IMR-90 (cell line): ENCODE data around the gene SLC25A28. TPM values are rescaled to one million over a fixed set of nuclear protein-coding genes. Genes with fewer than 3 reads are reported as not detected.
A peak's percentile ranks its signal among the peaks of the same experiment; 100 is the strongest.

Experiments
- ATAC-seq: fragments of 200-7000 bp; cut with Tn5 transposase; 2 replicates; pipeline ENCODE4 v1.9.1; 2020; ENCODE audit warnings: low read depth, mild to moderate bottlenecking, moderate library complexity
- BruUV-seq: library from RNA; stranded (reverse); fragments of 400-500 nt; replicated peaks from 2 replicates; lab custom pipeline; 2021; lab: Mats Ljungman, UMichigan
- CTCF ChIA-PET: fragments of 300-600 bp; formaldehyde crosslinking; extraction: SDS; loops from one replicate; lab custom pipeline; 2021; ENCODE audit warnings: antibody characterized with exemption; lab: Yijun Ruan, JAX
- POLR2A ChIA-PET: fragments of 300-600 bp; sonication (Branson Sonifier 250); formaldehyde crosslinking; loops from one replicate; lab custom pipeline; 2022; ENCODE audit warnings: antibody characterized with exemption; ENCODE audit not compliant: unreplicated experiment; lab: Charles Lee
- DNase-seq: peaks from one replicate; pipeline ENCODE4 v3.0.0; 2013
- H2AFZ ChIP-seq: replicated peaks from 2 replicates; pipeline ENCODE3; 2013; ENCODE audit warnings: low read length, mild to moderate bottlenecking; ENCODE audit not compliant: poor library complexity
- H2AK5ac ChIP-seq: 2 replicates; pipeline ENCODE4 v1.6.1; 2013; ENCODE audit warnings: low read depth, low read length, inconsistent platforms
- H2AK9ac ChIP-seq: replicated peaks from 2 replicates; pipeline ENCODE3; 2013; ENCODE audit warnings: mild to moderate bottlenecking, low read depth, low read length, moderate library complexity; ENCODE audit not compliant: poor library complexity
- H2BK120ac ChIP-seq: 2 replicates; pipeline ENCODE4 v1.6.1; 2013; ENCODE audit warnings: low read depth, low read length, inconsistent platforms
- H2BK15ac ChIP-seq: 3 replicates; pipeline ENCODE4 v1.6.1; 2013; ENCODE audit warnings: low read depth, low read length, inconsistent platforms
- H2BK20ac ChIP-seq: 2 replicates; pipeline ENCODE4 v1.6.1; 2013; ENCODE audit warnings: low read depth, mild to moderate bottlenecking, inconsistent platforms, low read length, moderate library complexity
- H2BK5ac ChIP-seq: 2 replicates; pipeline ENCODE4 v1.6.1; 2013; ENCODE audit warnings: mild to moderate bottlenecking, low read depth, low read length, inconsistent platforms; ENCODE audit not compliant: poor library complexity, severe bottlenecking
- H3K14ac ChIP-seq: replicated peaks from 2 replicates; pipeline ENCODE4 v1.6.1; 2013; ENCODE audit warnings: low read depth, low read length, inconsistent platforms
- H3K18ac ChIP-seq: 2 replicates; pipeline ENCODE4 v1.6.1; 2013; ENCODE audit warnings: low read depth, low read length, control low read depth
- H3K23ac ChIP-seq: 2 replicates; pipeline ENCODE4 v1.6.1; 2013; ENCODE audit warnings: low read depth, low read length, inconsistent platforms
- H3K27ac ChIP-seq: 2 replicates; pipeline ENCODE4 v1.5.1; 2013; ENCODE audit warnings: mild to moderate bottlenecking, control low read depth, low read length; ENCODE audit not compliant: insufficient read depth
- H3K27me3 ChIP-seq: 2 replicates; pipeline ENCODE4 v1.6.1; 2013; ENCODE audit warnings: low read length; ENCODE audit not compliant: control insufficient read depth, insufficient read depth
- H3K36me3 ChIP-seq: 2 replicates; pipeline ENCODE4 v1.6.1; 2013; ENCODE audit warnings: low read length, mixed read lengths; ENCODE audit not compliant: control insufficient read depth, insufficient read depth
- H3K4ac ChIP-seq: 2 replicates; pipeline ENCODE4 v1.6.1; 2013; ENCODE audit warnings: low read depth, low read length, inconsistent platforms
- H3K4me1 ChIP-seq: 2 replicates; pipeline ENCODE4 v1.6.1; 2013; ENCODE audit warnings: low read length, mixed read lengths; ENCODE audit not compliant: control insufficient read depth, insufficient read depth
- H3K4me2 ChIP-seq: 2 replicates; pipeline ENCODE4 v1.6.1; 2013; ENCODE audit warnings: low read depth, mild to moderate bottlenecking, control low read depth, low read length, moderate library complexity
- H3K4me3 ChIP-seq: 2 replicates; pipeline ENCODE4 v1.5.1; 2013; ENCODE audit warnings: low read depth, mild to moderate bottlenecking, control low read depth, low read length, moderate library complexity; ENCODE audit not compliant: insufficient read depth
- H3K56ac ChIP-seq: 2 replicates; pipeline ENCODE4 v1.6.1; 2013; ENCODE audit warnings: low read length, inconsistent platforms; ENCODE audit not compliant: insufficient read depth; ENCODE audit errors: extremely low read depth
- H3K79me1 ChIP-seq, 2 experiments: 2 replicates each; pipeline ENCODE4 v1.6.1; 2013; ENCODE audit warnings: low read length in 2 of 2, inconsistent platforms in 1 of 2, low read depth in 1 of 2
- H3K9ac ChIP-seq: 2 replicates; pipeline ENCODE4 v1.6.1; 2013; ENCODE audit warnings: low read depth, low read length, control low read depth
- H3K9me1 ChIP-seq: 2 replicates; pipeline ENCODE4 v1.6.1; 2013; ENCODE audit warnings: low read length, inconsistent platforms; ENCODE audit not compliant: insufficient read depth
- H3K9me3 ChIP-seq: 2 replicates; pipeline ENCODE4 v1.6.1; 2013; ENCODE audit warnings: low read length; ENCODE audit not compliant: control insufficient read depth, insufficient read depth
- H4K20me1 ChIP-seq: 2 replicates; pipeline ENCODE4 v1.6.1; 2013; ENCODE audit warnings: low read length, inconsistent platforms; ENCODE audit not compliant: insufficient read depth
- H4K5ac ChIP-seq: 2 replicates; pipeline ENCODE4 v1.6.1; 2013; ENCODE audit warnings: mild to moderate bottlenecking, low read depth, low read length, control low read depth
- H4K8ac ChIP-seq, 2 experiments: 2 replicates each; pipeline ENCODE4 v1.6.1; 2013; ENCODE audit warnings: low read depth in 2 of 2, low read length in 2 of 2, control low read depth in 1 of 2, inconsistent platforms in 1 of 2
- H4K91ac ChIP-seq: 2 replicates; pipeline ENCODE4 v1.6.1; 2013; ENCODE audit warnings: low read depth, low read length, inconsistent platforms; ENCODE audit not compliant: insufficient read depth
- BHLHE40 ChIP-seq: fragments of 150-350 bp; IDR thresholded peaks from 2 replicates; pipeline ENCODE4 v1.6.1; 2016; ENCODE audit warnings: mild to moderate bottlenecking, low read depth, low read length
- CEBPB ChIP-seq: IDR thresholded peaks from 2 replicates; pipeline ENCODE4 v1.6.1; 2012; ENCODE audit warnings: low read depth, low read length, improper control_type of control experiment
- CHD1 ChIP-seq: IDR thresholded peaks from 2 replicates; pipeline ENCODE4 v1.6.1; 2012; ENCODE audit warnings: low read depth, low read length, improper control_type of control experiment
- CTCF ChIP-seq: conservative IDR thresholded peaks from 2 replicates; pipeline ENCODE4 v1.5.1; 2012; ENCODE audit warnings: mild to moderate bottlenecking, low read depth, low read length, improper control_type of control experiment
- FOS ChIP-seq: fragments of 150-350 bp; IDR thresholded peaks from 2 replicates; pipeline ENCODE4 v1.6.1; 2016; ENCODE audit warnings: low read depth, low read length
- MAFK ChIP-seq: IDR thresholded peaks from 2 replicates; pipeline ENCODE4 v1.6.1; 2012; ENCODE audit warnings: low read depth, low read length, improper control_type of control experiment
- MAZ ChIP-seq: IDR thresholded peaks from 2 replicates; pipeline ENCODE4 v1.6.1; 2012; ENCODE audit warnings: low read depth, mild to moderate bottlenecking, low read length, improper control_type of control experiment, moderate library complexity, borderline replicate concordance
- MXI1 ChIP-seq: IDR thresholded peaks from 2 replicates; pipeline ENCODE4 v1.6.1; 2012; ENCODE audit warnings: low read depth, mild to moderate bottlenecking, low read length, moderate library complexity, borderline replicate concordance
- NFE2L2 ChIP-seq: fragments of 150-350 bp; IDR thresholded peaks from 2 replicates; pipeline ENCODE4 v1.6.1; 2016; ENCODE audit warnings: low read depth, mild to moderate bottlenecking, low read length
- POLR2A ChIP-seq: IDR thresholded peaks from 2 replicates; pipeline ENCODE4 v1.6.1; 2012; ENCODE audit warnings: mild to moderate bottlenecking, low read depth, low read length
- RAD21 ChIP-seq: IDR thresholded peaks from 2 replicates; pipeline ENCODE4 v1.6.1; 2012; ENCODE audit warnings: low read length, improper control_type of control experiment
- RCOR1 ChIP-seq: IDR thresholded peaks from 2 replicates; pipeline ENCODE4 v1.6.1; 2012; ENCODE audit warnings: mild to moderate bottlenecking, low read length, improper control_type of control experiment; ENCODE audit not compliant: insufficient replicate concordance
- RFX5 ChIP-seq: IDR thresholded peaks from 2 replicates; pipeline ENCODE4 v1.8.0; 2012; ENCODE audit warnings: low read depth, mild to moderate bottlenecking, low read length, moderate library complexity
- SMC3 ChIP-seq: fragments of 150-350 bp; IDR thresholded peaks from 2 replicates; pipeline ENCODE4 v1.6.1; 2016; ENCODE audit warnings: low read depth, mild to moderate bottlenecking, antibody characterized with exemption, low read length, moderate library complexity
- USF2 ChIP-seq: fragments of 150-350 bp; IDR thresholded peaks from 2 replicates; pipeline ENCODE4 v1.6.1; 2017; ENCODE audit warnings: mild to moderate bottlenecking, antibody characterized with exemption, low read length, low read depth
- WGBS, 2 experiments: methylation state at CpG; one replicate each; pipeline versions ENCODE4 v1.1.5 to v1.1.7; 2013; ENCODE audit warnings: missing lambda C conversion rate in 2 of 2; ENCODE audit not compliant: insufficient read length in 1 of 2; ENCODE audit errors: extremely low coverage in 2 of 2; 5-methylcytosine and 5-hydroxymethylcytosine counted together
- dilution Hi-C: fragments of 300-500 bp; cut with HindIII; formaldehyde crosslinking; loops from one replicate; pipeline ENCODE4 v1.14.3; 2018; ENCODE audit warnings: low sequenced_read_pairs; ENCODE audit not compliant: unreplicated experiment
- in situ Hi-C: fragments of 300-500 bp; cut with MboI; formaldehyde crosslinking; loops from 3 replicates; pipeline ENCODE4 v1.14.3; 2019; ENCODE audit warnings: low sequenced_read_pairs, inconsistent platforms, mixed read lengths
- intact Hi-C: fragments of 100-400 bp; cut with micrococcal nuclease; formaldehyde crosslinking; loops from 2 replicates; pipeline ENCODE4 v1.10.0; 2022
- polyA plus RNA-seq, 3 experiments: library from polyadenylated mRNA; depleted of rRNA; stranded (reverse); fragments of >200 nt; gene quantifications; 2 replicates each; pipeline ENCODE4 v1.2.3, GENCODE V29; 2012; ENCODE audit warnings: low replicate concordance in 1 of 3
- total RNA-seq: library from RNA; depleted of rRNA; stranded (reverse); fragments of >200 nt; gene quantifications from 2 replicates; pipeline ENCODE4 v1.2.3, GENCODE V29; 2012

The SLC25A28 gene
- total and polyA plus RNA-seq, 2 of the 4 experiments (the other 2 are of a cell fraction), result 13.1 to 29.8 TPM

GRCh38 chr10:99660662-99661376 is 40.6 kb upstream of the SLC25A28 start:
- Histone ChIP-seq H3K27ac (no peak overlapping the region), H3K9me1 (peaks cover 13% of the 10 kb centered on the region; the same call in 1 of the 2 replicates), H3K4me2 (peak overlapping the region; percentile 97), H4K20me1 (no peaks in the 10 kb centered on the region; the same call in 1 of the 2 replicates), H3K4me3 (no peak overlapping the region; the same call in 1 of the 2 replicates), H3K36me3 (peaks cover 9% of the 10 kb centered on the region), H3K9me3 (no peaks in the 10 kb centered on the region), H4K8ac (no peak overlapping the region), H3K4me1 (peaks cover 5% of the 10 kb centered on the region; the same call in 1 of the 2 replicates), H4K91ac (no peak overlapping the region), H2BK20ac (no peak overlapping the region), H3K23ac (no peak overlapping the region; the same call in 1 of the 2 replicates), H2BK5ac (peak overlapping the region; percentile 81), H3K56ac (no peak overlapping the region), H2BK15ac (no peak overlapping the region), H3K27me3 (no peaks in the 10 kb centered on the region), H2BK120ac (no peak overlapping the region), H2AFZ (no peak overlapping the region), H3K14ac (no peak overlapping the region), H2AK5ac (peak overlapping the region; percentile 12; the same call in 1 of the 2 replicates), H3K9ac (no peak overlapping the region), H3K4ac (no peak overlapping the region), H3K79me1 (peaks cover 20 to 45% of the 10 kb centered on the region in 2 experiments), H3K18ac (peak overlapping the region; percentile 79; the same call in 1 of the 2 replicates), H4K5ac (no peak overlapping the region), H2AK9ac (no peak overlapping the region)
- CTCF ChIA-PET, result interaction anchor here (1.4 kb wide), 1 partner anchor 30 kb away, joined by 3 read pairs; no protein-coding TSS in a partner anchor
- BruUV-seq, result TSS peak; percentile 57
- 57% methylated on average over 1 of the region's 6 CpGs; no CpG with 5 or more reads in 1 of the 2 experiments for WGBS, 2 experiments
- POLR2A ChIA-PET, result no interaction called here
- ATAC-seq, result no peak
- in situ Hi-C loops, result no loop called here
- dilution Hi-C loops, result no loop called here
- intact Hi-C loops, result loop anchor here (5.0 kb wide), 1 partner anchor 39 kb away; the partner anchor contains the start of gene SLC25A28
- peak; percentile 14 for DNase-seq
- no peak for TF ChIP-seq MAZ
- TF ChIP-seq RCOR1, result no peak
- no peak for TF ChIP-seq CEBPB
- TF ChIP-seq CHD1, result no peak
- no peak for TF ChIP-seq NFE2L2
- no peak for TF ChIP-seq CTCF
- no peak for TF ChIP-seq RAD21
- no peak for TF ChIP-seq BHLHE40
- no peak for TF ChIP-seq FOS
- no peak for TF ChIP-seq USF2
- no peak for TF ChIP-seq POLR2A
- no peak for TF ChIP-seq SMC3
- TF ChIP-seq MXI1, result no peak
- no peak for TF ChIP-seq RFX5
- no peak for TF ChIP-seq MAFK
